ENCODE data around the gene PLEKHO1.

GRCh38 chr1:150148837-150149270 lies 862 bp upstream of the PLEKHO1 start:
- no peak for TF ChIP-seq CTCF (conservative IDR thresholded peaks at IDR 0.05)
- TF ChIP-seq EZH2 (IDR thresholded peaks at IDR 0.05; ENCODE audit: low read depth): no peak
